COR-L47 (cell line): ENCODE data around the gene KRTAP10-10.
"Not testable (repeated sequence)": the region's sequence is repeated elsewhere in the genome, so short reads cannot be mapped to it uniquely, and the experiment has no call there.

Experiments used
- DNase-seq: peaks from one replicate; lab custom pipeline; 2025; lab: John Stamatoyannopoulos, UW

The KRTAP10-10 gene

DNA sequence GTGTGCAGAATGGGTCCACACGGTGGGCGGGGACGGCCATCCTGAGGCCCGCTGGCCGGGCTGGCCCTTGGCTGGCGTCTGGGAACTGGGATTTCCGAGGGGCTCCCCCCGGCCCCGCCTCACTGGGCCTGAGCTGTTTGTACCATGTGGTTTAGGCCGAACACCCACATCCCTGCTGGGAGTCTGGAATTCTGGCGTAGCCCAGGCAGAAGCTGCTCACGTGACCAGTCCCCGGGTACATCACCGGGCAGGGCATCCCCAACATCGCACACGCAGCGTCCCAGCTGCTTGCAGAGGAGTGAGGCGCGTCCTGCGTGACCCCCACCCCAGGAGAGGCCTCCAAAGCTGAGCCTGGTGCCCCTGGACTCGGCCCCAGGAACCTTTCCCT lies 34.7 kb upstream of the KRTAP10-10 start:
- no peak for DNase-seq

DNA sequence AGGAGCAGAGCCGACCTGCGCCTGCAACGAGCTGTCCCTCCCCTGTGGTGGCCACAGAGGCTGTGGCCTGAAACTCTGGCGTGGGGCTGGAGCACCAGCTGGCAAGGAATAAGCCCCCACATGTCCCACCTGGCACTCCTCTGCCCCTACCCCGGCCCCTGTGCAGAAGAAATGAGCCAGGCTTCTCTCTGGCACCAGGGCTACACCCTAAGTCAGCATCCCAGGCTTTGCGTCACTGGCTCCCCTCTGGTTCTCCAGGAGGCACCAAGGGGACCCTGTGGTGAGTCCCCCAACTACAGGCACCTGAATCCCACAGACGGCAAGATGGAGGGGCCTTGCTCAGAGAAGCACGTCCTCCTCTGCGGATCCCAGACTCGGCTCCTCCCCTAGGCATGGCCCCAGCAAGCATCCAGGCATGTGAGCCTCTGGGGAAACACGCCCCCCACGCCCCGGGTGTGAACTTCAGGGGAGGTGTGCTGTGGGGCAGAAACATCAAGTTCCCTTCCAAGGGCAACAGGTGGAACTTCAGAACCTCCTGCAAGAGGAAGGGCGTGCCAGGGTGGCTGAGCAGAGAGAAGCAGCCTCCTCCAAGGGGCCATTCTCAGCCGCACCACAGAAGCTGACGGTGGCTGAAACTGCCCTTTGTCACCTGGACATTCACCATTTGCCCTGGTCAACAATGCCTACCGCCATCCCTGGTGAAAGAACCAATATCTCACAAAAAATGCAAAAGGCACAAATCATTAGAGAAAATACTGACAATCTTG lies 33.9 kb upstream of the KRTAP10-10 start:
- DNase-seq, result no peak

DNA sequence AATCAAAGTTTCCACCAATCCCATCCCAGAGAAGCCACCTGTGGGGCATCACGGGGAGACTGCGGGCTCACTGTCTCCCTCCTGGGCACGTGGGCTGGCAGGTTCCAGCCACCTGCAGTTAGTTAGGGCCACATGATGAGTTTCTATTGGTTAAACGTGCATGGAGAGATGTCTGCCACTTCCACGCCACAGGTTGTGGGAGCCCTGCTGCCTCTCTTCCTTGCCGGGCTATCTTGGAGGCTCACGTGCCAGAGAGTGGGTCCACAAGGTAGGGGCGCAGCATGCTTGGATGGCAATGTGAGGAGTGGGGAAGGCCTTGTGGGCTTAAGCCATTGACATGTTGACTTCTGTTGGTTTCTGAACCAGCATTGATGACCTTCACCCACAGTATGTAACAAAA lies 33.2 kb upstream of the KRTAP10-10 start:
- DNase-seq, result no peak

DNA sequence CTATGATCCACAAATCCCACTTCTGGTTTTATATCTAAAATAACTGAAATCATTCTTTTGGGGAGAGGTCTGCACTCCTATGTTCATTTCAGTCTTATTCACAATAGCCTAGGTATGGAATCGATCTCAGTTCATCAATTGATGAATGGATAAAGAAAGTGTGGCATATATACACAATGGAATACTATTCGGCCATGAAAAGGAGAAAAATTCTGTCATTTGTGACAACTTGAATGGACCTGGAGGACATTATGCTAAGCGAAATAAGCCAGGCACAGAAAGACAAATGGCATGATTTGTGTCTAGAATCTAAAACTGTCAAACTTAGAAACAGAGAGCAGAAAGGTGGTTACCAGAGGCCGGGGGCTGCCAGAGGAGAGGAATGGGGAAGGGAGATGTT lies 30.7 kb upstream of the KRTAP10-10 start:
- DNase-seq, result no peak

DNA sequence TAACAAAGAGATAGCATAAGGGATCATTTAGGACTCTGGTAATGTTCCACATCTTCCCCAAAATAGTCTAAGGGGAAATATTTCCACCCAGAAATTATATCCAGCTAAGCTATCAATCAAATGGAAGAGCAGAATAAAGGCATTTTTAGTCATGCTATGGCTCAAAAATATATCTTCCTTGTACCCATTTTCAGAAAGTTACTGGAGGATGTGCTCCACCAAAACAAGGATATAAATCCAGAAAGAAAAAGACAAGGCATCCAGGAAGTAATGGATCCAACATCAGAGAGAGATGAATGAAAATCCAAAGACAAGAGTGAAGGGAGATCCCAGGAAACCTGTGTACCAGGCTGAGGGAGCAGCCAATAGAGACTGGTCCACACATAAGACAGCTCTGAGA lies 28.0 kb upstream of the KRTAP10-10 start:
- no peak for DNase-seq

DNA sequence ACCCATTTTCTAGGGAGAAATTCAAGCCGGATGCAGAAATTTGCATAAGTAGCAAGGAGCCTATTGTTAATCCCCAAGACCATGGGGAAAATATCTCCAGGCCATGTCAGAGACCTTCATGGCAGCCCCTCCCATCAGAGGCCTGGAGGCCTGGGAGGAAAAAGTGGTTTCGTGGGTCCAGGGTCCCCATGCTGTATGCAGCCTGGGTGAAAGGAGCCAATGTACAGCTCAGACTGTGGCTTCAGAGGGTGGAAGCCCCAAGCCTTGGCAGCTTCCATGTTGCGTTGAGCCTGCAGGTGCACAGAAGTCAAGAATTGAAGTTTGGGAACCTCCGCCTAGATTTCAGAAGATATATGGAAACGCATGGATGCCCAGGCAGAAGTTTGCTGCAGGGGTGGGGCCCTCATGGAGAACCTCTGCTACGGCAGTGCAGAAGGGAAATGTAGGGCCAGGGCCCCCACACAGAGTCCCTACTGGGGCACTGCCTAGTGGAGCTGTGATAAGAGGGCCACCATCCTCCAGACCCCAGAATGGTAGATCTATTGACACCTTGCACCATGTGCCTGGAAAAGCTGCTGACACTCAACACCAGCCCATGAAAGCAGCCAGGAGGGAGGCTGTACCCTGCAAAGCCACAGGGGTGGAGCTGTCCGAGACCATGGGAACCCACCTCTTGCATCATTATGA lies 26.9 kb upstream of the KRTAP10-10 start:
- not testable (repeated sequence) for DNase-seq

DNA sequence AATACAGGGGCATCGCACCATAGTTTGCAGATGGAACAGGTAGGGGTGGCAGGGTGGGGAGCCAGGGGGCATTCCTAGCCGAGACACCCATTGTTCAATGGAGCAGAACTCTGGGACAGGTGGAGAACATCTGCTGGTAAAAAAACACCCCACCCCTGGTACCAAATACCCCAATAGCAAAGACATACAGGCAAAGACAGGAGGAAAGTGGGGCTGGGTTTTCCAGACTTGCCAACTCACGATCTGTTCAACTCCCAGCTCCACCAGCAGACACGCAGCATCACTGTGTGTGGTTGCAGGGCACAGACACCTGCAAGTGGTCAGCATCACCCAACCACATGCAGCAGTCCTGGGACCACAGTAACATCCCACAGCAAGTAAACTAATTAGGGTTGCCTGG lies 25.6 kb upstream of the KRTAP10-10 start:
- DNase-seq, result no peak

DNA sequence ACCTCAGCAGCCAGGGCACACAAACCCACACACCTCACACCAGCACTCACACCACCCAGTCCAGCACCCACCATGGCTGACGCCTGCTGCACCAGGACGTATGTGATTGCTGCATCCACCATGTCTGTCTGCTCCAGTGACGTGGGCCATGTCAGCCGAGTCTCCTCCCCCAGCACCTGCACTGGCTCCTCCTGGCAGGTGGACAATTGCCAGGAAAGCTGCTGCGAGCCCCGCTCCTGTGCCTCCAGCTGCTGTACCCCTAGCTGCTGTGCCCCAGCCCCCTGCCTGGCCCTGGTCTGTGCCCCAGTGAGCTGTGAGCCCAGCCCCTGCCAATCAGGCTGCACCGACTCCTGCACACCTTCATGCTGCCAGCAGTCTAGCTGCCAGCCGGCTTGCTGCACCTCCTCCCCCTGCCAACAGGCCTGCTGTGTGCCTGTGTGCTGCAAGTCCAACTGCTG lies 25.1 kb upstream of the KRTAP10-10 start, which contains the start of gene KRTAP10-8:
Gene KRTAP10-8 (plus strand): TSS at position 51 of the 458 bp plus-strand sequence. CDS start 22 bp downstream, at position 73.
- DNase-seq, result no peak

DNA sequence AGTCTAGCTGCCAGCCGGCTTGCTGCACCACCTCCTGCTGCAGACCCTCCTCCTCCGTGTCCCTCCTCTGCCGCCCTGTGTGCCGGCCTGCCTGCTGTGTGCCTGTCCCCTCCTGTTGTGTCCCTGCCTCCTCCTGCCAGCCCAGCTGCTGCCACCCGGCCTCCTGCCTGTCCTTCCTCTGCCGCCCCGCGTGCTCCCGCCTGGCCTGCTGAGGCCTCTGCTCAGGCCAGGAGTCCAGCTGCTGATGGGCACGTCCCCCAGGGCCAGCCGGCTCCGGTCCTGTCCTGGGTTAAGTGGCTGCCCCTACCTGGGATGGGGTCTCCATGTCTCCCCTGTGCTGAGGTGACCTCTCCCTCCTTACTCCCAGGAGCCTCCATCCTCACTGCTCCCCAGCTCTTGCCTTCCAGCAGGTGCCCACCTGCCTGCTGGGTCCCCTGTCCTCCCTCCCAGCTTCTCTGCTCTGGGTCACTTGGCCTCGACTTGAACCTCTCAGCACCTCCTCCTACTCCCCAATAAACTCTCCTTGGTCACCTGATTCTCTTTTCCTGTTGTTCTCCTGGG lies 24.4 kb upstream of the KRTAP10-10 start:
- no peak for DNase-seq

DNA sequence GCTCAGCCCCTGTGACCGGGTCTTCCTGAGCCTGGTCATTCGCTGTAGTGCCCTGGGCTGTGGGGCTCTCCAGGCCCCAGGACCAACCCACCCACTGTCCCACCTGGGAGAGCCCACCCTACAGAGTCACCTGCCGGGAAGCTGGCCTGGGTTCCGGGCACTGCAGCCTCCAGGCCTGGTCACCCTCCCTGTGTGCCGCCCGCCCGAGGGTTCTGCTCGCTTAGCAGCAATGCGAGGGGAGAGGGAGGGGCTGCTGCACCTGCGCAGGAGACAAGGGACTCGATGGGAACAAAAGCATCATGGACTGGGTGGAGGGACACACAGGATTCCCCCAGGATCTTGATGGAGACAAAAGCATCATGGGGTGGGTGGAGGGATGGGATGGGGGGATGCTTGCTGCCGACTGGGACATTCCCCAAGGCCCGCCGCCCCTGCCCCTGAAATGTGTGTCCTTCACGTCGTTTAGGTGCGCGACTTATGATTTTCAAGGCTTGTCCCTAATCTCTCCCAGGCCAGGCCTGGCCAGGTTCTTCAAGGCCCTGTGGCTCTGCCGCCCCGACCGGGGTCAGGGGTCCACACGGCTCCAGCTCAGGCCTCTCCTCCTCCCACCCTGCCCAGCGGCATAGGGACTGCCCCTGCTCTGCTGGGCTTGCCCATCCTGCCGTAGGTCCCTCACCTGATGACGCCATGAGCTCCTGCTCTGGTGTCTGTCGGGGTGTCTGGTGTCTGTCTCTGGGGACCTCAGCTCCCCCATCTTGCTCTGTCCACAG lies 23.6 kb upstream of the KRTAP10-10 start:
- DNase-seq, result no peak

DNA sequence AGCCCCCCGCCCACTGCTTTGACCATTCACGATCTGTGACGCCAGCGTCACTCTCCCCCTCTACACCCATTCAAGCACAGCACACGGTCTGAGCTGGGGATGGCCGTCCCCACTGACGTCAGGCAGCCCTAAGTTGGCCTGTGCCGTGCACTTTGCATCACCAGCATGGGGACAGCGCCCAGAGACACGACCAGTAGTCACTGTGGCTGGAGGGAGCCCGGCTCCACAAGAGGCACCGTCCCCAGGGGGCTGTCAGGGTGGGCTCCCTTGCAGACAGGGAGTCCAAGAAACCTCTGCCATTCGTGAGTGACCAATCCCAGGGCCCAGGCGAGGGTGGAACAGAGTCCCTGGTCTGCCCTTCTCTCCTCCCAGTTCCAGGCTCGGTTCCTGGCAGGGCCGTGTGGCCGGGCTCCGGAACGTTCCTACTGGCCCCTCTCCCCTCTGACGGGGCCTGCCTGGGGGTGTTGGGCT lies 23.0 kb upstream of the KRTAP10-10 start:
- DNase-seq, result no peak

DNA sequence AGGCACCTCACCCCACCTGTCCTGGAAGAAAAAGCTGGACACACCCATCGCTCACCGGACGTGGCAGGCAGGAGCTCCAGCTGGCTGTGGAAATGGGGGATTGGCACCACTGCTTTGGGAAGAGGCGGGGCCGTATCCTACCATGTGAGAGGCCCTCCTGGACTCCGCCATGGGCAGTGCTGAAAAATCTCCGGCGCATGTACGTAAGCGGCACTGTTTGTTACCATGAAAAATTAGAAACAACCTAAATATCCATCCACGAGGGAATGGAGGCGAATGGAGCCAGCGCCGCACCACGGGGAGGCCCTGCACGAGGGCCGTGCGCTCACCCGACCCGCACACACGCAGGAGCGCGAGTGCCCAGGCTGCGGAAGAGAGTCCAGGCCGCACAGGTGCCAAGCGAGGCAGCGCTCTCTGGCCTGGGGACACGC lies 22.2 kb upstream of the KRTAP10-10 start:
- no peak for DNase-seq

DNA sequence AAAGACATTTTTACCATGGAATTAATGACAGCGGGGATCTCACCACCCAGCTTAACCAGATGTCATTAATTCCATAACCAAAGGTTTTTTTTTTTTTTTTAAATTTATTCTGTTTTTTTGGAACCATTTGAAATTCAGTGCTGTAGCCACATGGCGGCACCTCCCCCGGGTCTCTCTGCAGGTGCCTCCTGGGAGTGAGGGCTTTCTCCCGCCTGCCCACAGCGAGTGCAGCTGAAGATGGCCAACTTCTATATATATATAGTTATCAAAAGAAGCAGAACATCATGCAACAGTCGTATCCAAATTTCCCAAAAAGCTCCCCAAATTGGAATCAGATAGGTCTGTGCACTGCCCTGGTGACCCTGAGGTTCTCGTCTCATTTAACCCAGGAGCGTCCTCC lies 21.7 kb upstream of the KRTAP10-10 start:
- no peak for DNase-seq

DNA sequence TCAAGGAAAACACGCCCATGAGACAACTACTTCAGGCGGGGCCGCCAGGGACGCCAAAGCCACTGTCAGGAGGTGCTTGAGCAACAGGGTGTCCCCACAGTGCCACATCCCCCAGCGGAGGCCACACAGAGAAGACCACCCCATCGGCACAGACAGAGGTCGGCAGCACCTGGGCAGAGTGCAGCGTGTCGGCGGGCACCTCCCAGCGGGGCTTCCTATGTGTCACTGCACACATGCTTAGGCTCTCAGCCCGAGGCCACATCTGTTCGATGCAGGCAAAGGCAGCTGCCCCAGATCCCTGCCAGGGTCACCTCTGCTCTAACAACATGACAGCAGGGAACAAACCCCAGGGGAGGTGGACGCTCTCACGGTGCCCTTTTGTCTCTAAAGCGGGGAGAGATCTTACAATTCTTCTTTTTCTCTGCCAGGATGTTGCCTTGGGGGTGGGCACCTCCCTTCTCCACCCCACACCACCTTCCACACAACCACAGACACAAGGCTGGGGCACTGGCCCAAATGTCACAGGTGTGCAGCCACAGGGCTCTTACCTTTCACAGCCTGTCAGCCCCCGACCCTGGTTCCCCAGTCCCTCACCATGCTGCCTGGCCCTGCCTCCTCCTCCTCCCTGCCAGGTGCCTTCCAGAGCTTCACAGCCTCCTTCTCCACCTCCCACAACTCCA lies 21.1 kb upstream of the KRTAP10-10 start:
- no peak for DNase-seq

DNA sequence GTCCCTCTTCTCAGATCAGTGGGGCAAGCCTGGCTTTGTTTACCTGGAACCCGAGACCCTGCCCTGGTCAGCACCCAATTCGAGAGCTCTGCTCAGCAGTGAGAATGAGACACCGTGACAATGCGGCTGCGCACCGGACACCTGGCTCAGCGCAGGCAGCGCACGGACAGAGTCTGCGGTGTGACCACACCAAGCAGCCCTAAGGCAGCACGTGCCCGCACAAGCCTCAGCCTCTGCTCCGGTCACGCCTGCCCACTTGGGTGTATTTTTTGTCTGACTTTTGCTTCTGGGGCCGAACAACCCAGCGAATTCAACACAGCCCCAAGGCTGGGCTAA lies 20.6 kb upstream of the KRTAP10-10 start:
- DNase-seq, result no peak

DNA sequence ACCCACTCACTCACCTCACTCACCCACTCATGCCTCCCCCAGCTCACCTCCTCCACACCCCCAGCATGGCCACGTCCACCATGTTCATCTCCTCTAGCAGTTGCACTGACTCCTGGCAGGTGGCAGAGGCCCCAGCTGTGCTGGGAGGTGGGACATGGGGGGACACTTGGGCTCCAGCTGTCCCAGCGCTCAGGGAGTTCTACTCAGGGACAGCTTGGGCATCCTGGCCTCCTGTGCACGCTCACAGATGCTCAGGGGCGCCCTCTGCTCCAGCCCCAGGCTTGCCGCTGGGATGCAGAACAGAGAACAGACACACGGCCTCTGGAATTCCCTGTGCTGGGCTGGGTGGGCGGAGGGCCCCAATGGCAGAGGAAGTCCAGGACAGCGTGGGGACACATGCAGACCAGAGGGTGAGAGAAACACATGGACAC lies 20.1 kb upstream of the KRTAP10-10 start:
- no peak for DNase-seq

DNA sequence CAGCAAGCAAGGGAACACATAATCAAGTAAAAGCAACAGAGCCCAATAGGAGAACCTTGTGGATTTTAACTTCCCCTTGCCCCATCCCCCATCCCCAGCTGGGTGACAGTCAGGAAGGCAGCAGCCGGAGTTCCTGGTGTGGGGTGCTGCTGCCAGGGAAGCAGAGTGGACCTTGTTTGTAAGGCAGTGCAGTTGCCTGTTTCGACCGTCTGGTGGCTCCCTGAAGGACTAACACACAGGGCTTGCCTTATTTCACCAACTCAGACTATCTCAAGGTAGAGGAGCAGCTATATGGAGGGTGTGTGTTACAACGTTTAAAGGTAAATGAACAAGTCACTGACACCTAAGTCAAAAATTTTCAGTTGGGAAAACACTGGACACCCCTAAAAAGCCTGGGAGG lies 18.7 kb upstream of the KRTAP10-10 start:
- DNase-seq, result no peak

DNA sequence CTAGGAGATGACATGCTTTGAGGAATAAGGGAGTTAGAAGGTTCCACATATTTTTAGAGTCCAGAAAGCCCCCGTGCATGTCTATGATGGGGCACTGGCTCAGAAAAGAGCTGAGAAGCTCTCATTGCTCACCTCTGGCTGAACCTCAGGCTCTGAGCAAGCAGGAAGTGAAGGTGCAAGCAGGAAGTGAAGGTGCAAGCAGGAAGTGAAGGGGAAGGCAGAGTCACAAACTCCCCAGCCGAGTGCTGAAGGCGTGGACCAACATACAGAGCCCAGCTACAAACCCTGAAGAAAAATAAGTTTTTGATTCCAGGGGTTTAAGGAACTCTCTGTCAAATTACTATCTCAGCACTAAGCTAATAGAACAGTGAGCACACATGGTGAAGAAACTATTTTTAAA lies 18.2 kb upstream of the KRTAP10-10 start:
- no peak for DNase-seq

DNA sequence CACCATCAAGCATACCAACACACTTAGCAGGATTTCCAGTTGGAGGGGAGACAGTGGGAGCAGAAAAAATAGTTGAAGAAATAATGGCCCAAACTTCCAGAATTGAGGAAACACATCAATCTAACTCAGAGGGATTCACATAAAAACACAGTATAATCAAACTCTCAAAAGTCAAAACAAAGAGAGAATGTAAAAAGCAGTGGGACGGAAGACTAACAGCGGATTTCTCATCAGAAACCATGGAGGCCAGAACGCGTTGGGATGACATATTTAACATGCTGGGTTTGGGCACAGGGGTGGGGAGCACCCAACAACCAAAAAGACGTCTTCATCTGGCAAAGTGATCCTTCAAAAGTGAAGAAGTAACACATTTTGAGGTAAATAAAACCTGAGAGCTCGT lies 17.3 kb upstream of the KRTAP10-10 start:
- no peak for DNase-seq

DNA sequence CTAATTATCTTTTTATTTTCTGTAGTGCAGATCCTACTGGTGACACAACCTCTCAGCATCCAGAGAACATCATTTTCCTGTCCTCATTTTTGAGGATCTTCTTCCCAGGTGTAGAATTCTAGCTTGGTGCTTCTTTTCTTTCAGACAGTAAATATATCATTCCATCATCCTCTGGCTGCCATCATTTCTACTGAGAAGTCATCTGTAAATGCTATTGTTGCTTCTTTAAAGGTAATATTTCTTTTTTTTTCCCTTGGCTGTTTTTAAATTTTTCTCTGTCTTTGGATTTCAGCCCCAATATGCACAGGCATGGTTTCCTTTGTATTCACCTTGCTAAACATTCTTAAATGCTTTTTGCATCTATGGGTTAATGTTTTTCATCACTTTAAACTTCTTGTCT lies 13.6 kb upstream of the KRTAP10-10 start:
- DNase-seq, result no peak

DNA sequence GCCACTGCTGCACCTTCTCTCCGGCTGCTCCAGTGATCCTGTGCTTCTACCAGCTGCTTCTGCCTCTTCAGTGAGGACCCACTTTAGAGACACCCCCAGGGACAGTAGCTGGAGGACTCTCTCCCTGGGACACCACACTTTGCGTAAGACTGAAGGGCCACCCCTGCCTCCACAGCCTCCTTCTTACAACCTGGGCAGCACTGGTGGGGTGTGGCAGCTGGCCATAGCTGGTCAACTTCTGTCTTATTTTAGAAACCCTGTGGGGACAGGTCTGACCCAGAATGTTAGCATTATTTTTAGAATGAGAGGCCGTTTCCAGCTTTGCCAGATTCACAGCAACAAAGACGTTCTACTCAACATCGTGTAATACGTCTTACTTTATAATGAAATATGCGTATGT lies 11.4 kb upstream of the KRTAP10-10 start:
- no peak for DNase-seq

DNA sequence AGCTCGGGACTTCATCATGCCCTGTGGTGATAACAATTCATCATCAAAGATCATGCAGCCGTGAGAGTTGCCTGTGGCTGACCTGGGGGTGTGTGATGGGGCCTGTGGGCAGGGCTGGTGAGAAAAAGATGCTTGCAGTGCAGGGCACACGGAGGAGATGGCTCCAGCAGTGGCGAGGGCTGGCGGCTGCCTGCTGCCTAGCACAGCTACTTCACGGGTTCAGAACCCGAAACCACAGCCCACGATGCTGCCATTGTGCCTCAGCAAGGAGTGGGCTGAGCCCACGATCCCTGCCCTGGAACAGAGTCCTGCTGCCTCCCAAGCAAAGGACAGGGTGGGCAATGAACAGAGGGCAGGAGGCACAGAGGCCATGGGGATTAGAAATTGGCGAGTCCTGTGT lies 10.9 kb upstream of the KRTAP10-10 start:
- no peak for DNase-seq
